Renal cortex interstitium (tissue), 11 donors: ENCODE measurements around the gene NME1. TPM values are rescaled to one million over a fixed set of nuclear protein-coding genes. Genes with fewer than 3 reads are reported as not detected.

Experiments
- DNase-seq, 11 donors: peaks; one replicate each; pipeline ENCODE4 v3.0.0-alpha.2; 2013; ENCODE audit warnings: low read depth in 9 of 11, low spot score in 4 of 11; ENCODE audit errors: extremely low read depth in 1 of 11
- polyA plus RNA-seq, 3 donors: library from polyadenylated mRNA; unstranded; fragments of 120-200 nt; gene quantifications; one replicate each; pipeline ENCODE4 v1.2.1, GENCODE V29; 2013; ENCODE audit not compliant: insufficient read length in 3 of 3

Gene NME1
- polyA plus RNA-seq, 3 donors, result 68.1 to 76.2 (median 71.0) TPM

DNA sequence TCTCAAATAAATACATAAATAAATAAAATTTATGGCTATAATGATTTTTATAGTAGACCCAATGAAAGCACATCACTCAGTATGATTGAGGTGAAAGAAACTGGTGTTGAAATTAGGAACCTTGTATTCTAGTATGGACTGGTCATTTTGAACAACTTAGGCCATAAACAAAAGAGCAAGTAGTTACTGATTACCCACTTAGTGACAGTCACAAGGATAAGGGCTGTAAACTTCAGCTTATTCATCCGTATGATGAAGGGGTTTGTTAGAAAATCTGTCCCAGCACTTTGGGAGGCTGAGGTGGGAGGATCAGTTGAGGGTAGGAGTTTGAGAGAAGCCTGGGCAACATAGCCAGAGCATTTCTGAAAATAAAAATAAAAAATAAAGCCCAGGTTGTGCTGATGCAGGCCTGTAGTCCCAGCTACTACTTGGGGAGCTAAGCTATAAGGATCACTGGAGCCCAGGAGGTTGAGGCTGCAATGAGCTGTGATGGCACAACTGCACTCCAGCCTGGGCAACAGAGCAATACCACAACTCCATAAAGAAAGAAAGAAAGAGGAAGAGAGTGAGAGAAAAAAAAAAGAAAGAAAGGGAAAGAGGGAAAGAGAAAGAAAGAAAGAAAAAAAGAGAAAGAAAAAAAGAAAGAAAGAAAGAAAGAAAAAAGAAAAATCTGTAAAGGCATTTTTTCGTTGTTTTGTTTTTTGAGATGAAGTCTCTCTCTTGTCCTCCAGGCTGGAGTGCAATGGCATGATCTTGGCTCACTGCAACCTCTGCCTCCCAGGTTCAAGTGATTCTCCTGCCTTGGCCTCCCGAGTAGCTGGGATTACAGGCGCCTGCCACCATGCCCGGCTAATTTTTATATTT lies 28.5 kb upstream of the NME1 start:
- no peak for DNase-seq

DNA sequence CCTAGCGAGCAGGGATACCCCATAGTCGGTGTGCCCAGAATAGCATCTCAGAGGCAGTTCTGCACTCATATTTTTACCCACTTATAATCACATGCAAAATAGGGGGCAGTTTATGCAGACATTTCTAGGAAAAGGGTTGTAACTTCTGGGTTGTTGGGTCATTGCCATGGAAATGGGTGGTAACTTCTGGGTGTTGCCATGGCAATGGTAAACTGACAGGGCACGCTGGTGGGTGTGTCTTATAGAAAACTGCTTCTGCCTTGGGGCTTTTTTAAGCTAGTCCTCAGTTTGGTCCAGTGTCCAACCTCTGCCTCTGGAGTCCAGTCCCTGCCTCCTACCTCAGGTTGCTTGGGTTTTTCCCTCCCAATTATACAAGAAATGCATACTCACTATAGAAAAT lies 25.3 kb upstream of the NME1 start:
- no peak for DNase-seq

GRCh38 chr17:51132964-51133319 lies 20.4 kb upstream of the NME1 start:
- DNase-seq, result no peak

GRCh38 chr17:51133365-51133764 lies 20.0 kb upstream of the NME1 start:
- DNase-seq, result no peak

DNA sequence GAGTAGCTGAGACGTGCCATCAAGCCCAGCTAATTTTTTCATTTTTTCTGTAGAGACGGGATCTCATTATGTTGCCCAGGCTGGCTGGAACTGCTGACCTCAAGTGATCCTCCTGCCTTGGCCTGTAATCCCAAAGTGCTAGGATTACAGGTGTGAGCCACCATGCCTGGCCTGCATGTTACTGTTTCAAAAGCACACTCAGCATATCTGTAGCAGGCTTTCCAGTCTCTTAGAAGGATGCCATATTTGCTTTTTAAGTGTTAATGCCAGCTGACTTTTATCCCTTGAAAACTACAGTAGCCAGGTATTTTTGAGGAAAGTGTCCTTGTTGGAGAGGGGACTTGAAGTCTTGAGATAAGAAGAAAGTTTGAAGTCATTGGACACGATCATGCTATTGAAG lies 17.4 kb upstream of the NME1 start:
- no peak for DNase-seq

GRCh38 chr17:51142597-51142996 lies 10.8 kb upstream of the NME1 start:
- no peak for DNase-seq

DNA sequence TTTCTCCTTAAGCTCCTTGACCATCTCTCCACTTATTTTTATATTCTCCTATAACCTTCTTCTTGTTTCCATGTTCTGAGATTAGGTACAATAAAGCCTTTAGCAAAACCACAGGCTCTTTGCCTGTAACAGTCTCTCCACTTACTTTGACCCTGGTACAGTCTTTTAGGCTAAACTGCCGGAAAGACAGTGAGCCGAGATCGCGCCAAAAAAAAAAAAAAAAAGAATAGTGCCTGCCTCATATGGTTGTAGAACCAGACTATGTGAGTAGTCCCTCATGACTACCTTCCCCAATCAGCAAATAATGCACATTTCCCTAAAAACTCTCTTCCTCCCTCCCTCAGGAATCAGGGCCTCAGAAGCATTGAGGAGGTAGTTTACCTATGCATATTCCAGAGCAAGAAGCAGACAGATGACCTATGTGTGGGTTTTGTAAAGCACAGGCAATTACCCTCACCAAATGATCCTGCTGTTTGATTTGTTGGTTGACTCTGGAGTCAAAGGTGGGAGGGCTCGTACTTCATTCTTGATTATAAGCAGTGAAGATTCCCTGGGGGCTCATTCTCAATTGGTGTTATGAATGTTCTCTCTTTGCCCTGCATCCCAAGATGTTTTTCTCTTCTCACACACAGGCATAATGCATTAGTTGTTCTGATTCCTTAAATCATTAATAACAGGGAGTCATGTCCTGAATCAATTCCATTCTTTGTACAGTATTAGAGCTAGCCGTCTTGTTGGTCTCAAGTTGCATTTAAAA lies 8.9 kb upstream of the NME1 start:
- peak in 1 of 11 donors; percentile 22 for DNase-seq

- no peak for DNase-seq
Measured at GRCh38 chr17:51147650-51148049, 5.7 kb upstream of the NME1 start.

GRCh38 chr17:51149163-51149562 lies 4.2 kb upstream of the NME1 start:
- DNase-seq, result no peak

DNA sequence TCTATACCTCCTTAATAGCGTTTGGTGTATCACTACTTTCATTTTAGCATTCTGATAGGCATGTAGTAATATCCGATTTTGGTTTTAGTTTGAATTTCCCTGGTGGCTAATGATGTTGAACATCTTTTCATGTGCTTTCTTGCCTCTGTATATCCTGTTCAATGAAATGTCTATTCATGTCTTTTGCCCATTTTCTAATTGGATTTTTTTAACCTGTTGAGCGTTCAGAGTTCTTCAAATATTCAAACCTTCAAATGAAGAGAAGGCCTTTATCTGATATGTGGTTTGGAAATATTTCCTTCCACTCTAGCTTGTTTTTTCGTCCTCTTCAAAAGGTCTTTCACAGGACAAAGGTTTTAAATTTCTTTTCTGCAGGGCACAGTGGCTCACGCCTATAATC lies 2.4 kb upstream of the NME1 start:
- no peak for DNase-seq

GRCh38 chr17:51152766-51153209 lies 571 bp upstream of the NME1 start:
- DNase-seq, result peak in 1 of 11 donors; percentile 37

DNA sequence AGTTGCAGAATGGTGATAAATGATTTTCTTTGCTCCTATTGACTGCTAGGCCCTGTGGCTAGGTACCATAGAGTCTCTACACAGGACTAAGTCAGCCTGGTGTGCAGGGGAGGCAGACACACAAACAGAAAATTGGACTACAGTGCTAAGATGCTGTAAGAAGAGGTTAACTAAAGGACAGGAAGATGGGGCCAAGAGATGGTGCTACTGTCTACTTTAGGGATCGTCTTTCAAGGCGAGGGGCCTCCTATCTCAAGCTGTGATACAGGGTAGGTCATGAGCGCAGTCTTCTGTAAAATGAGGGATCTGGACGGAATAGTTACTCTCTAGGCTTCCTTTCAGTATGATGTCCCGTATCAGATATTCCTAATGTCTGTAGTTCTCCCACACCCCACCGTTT lies 817 bp downstream of the NME1 start:
- no peak for DNase-seq

DNA sequence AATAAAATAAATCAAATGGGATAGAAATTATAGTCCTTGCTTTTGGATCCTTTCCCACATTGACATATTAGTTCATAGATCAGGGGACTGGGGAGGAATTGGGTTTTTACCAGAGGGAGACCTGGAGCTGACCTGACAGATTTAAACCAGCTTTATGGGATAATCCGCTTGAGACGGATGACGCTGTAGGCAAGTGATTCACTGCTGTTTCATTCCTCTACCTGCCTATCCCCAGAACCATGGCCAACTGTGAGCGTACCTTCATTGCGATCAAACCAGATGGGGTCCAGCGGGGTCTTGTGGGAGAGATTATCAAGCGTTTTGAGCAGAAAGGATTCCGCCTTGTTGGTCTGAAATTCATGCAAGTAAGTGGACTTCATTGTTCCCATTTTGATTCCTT lies 2.1 kb downstream of the NME1 start:
- DNase-seq, result no peak

- DNase-seq, result no peak
Measured at GRCh38 chr17:51159604-51160003, 6.2 kb downstream of the NME1 start.

GRCh38 chr17:51161541-51161940 lies 8.2 kb downstream of the NME1 start:
- no peak for DNase-seq

DNA sequence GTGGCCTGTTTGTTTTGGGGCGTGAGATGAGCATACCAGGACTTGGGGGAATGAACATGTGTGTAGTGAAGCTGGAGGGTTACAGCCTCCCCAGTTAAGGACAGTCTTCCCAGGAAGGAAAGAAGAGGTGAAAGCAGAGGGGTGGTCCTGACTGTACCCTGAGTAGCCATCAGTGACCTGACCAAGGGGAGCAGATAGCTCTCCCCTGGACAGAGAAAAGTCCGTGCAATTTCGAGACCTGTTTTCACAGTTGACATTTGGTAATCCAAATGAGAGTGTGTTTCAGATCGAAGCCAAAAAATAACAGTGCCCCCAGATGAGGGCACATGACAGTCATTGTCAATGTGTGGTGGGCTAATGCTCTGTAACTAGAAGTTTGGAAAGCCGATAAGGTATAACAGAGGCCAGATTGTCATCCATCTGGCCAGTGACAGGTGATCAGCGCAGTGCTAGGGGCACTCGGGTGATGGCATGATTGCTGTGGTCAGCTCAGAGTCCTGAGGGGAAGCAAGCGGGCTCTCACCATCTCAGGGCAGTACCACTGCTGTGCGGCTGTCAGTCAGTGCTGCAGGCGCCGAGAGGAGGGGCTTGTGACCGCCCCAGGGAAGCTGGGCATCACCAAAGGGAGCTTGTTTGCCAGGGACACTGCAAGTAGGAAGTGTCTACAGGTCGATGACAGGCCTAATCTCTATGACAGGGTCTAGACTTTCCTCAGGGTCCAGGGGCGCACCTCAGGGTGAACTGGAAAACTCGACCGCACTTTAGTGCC lies 11.7 kb downstream of the NME1 start:
- no peak for DNase-seq

DNA sequence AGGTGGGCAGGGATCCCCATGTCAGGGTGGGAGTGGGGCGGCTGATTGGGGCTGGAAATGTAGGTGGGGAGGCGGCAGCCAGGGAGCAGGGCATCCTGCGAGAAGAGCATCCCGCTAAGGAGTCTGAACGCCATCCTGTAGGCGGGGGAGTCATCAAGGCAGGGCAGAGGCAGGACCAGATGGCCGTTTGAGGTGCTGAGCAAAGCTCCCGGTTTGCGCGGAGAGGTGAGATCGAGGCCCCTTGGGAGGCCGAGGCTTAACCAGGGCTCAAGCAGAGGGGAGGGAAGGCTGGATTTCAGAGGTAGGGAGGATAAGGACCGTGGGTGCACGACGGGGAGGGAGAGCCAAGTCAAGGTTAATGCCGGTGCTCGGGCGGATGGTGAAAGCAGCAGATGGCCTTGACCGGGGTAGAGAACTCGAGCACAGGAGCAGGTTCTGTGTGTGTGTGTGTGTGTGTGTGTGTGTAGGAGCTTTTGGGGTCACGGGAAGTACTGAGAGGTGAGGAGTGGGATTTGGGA lies 12.4 kb downstream of the NME1 start:
- DNase-seq, result no peak

DNA sequence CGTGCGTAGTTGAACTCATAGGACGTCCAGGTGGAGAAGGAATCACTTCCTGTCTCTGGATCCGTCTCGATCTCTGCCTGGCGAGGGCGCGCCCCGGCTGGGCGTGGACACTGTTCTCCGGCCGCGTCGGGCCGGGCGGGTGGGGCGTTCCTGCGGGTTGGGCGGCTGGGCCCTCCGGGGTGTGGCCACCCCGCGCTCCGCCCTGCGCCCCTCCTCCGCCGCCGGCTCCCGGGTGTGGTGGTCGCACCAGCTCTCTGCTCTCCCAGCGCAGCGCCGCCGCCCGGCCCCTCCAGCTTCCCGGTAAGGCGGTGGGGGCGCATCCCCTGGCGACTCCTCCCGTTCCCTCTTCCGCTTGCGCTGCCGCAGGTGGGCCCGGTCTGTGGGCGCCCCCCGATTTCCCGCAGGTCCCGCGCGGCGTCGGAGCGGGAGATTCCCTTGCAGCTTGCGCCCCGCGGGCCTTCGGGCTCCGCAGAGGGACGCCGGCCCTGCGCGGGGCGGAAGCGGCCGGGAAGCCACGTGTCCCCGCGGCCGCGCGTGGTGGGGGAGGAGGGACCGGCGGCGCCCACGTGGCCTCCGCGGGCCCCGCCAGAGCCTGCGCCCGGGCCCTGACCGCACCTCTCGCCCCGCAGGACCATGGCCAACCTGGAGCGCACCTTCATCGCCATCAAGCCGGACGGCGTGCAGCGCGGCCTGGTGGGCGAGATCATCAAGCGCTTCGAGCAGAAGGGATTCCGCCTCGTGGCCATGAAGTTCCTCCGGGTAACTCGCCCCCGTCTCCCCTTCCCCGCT lies 13.0 kb downstream of the NME1 start, which contains the start of gene NME2:
NME2 (plus strand) TSS at position 214 of the 789 bp plus-strand sequence; CDS start at position 634, 420 bp downstream.
- peak in 10 of 11 donors; percentile 66 to 85 (median 80) for DNase-seq
